Fibroblast of skin of right quadriceps (primary cell): ENCODE results near the gene BMAL1.
"Not testable (repeated sequence)": the region's sequence is repeated elsewhere in the genome, so short reads cannot be mapped to it uniquely, and the experiment has no call there.

ENCODE experiments used
- DNase-seq: peaks from one replicate; pipeline ENCODE4 v3.0.0-alpha.2; 2013

BMAL1 gene

DNA sequence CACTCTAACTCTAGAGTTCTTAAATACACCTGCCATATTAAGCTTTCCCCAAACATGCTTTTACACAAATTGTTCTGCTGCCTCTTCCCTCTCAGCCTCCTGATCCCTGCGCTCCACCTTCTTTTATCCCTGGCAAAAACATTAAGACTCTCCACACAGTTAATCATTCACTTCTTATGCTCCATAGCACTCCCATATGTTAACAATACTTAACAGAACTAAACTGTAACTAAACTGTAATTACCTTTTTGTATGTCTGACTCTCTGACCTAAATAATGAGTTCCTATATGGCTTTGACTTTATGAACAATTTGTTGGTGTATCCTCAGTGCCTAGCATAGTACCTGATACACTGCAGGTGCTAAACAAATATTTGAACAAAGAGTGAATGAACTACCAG, 113.6 kb downstream of the BMAL1 start:
- no peak for DNase-seq

DNA sequence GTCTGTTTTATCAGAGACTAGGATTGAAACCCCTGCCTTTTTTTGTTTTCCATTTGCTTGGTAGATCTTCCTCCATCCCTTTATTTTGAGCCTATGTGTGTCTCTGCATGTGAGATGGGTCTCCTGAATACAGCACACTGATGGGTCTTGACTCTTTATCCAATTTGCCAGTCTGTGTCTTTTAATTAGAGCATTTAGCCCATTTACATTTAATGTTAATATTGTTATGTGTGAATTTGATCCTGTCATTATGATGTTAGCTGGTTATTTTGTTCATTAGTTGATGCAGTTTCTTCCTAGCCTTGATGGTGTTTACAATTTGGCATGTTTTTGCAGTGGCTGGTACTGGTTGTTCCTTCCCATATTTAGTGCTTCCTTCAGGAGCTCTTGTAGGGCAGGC, 120.7 kb downstream of the BMAL1 start:
- DNase-seq, result not testable (repeated sequence)

DNA sequence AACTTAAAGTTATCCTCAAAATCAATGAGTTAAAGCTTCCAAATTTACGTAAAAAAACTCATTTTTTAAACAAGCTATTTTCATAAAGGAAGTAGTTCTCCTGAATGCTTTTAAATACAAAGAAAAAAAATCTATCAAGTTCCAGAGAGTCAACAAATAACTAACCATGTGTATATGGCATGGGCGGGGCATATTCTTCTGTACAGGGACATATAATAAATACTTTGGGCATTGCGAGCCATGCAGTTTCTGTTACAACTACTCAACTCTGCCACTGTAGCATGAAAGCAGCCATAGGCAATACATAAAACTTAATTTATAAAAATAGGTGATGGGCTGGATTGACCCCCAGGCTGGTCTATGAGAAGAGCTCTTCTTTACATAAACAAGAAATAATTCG, 127.6 kb downstream of the BMAL1 start:
- DNase-seq, result no peak

DNA sequence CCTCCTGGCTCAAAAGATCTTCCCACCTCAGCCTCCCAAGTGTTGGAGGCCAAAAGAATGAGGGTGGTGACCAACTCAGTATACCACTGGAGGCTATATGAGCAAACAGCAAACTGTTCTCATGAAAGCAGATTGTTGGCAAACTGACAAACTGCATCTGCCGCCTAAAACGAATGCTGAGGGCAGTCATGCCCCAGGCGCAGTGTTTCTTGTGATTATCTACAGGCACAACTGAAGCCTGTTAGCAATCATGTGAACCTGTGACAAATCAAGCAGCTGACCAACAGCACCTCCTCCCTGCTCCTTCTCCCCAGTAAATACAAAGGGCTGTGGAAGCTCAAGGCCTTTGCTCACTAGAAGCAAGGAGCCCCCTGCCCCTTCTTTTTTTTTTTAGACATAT, 137.6 kb downstream of the BMAL1 start:
- DNase-seq, result no peak

DNA sequence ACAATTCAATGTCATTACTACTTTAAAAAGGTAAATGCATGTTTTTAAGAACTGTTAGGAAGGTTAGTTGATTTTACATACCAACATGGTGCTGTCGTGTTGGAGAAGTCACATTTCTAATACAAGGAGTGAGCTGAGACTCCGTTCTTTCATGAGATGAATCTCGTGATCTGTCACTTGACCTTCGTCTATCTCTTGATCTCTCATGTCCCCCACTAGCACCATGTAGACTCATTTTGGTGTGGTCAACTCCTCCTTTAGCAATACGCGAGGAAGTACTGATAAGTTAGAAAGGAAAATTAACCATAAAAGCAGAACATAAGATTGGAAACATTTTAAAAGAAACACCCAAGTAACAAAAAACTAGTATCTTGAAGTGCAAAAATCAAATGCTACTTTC, 144.0 kb downstream of the BMAL1 start:
- no peak for DNase-seq

DNA sequence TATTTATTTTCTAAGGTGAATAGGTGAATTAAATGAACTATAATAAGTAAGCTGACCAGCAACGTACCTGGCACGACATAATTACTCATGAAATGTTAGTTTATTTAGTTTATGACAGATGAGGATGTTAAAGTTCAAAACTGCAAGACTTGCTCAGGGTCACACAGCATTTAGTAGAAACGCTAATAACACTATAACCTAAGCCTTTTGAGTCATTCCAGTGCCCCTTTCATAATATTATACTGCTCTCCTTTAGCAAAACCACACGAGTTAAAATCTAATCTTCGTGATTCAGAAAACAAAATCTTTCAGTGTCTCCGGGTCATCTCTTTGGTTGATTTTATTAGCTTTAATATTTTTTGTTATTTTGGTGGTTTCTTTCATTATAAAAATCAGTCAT, 145.8 kb downstream of the BMAL1 start:
- DNase-seq, result no peak

DNA sequence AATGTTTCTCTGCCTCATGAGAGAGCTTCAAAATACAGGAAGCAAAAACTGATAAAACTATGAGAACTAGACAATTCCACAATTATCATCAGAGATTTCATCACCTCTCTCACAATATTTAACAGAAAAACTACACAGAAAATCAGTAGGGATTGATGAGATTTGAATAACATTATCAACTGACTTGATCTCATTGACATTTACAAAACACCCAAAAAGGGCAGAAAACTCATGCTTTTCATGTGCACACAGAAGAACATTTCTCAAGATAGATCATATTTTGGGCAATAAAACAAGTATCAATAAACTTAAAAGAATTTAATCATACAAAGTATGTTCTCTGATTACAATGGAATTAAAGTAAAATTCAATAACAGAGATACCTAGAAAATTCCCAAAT, 149.8 kb downstream of the BMAL1 start:
- DNase-seq, result no peak

DNA sequence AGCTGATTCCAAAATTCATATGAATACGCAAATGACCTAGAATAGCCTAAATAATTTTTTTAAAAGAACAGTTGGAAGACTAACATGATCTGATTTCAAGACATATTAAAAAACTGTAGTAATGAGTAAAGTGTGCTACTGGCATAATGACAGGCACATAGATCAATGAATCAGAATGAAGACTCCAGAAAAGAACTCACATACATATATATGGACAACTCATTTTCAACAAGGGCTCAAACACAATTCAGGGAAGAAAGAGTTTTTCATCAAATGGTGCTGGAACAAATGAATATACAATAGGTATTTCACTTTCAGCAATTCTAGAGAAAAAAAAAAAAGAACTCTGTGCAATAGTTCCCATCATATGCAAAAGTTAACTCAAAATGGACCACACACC, 151.7 kb downstream of the BMAL1 start:
- DNase-seq, result no peak

DNA sequence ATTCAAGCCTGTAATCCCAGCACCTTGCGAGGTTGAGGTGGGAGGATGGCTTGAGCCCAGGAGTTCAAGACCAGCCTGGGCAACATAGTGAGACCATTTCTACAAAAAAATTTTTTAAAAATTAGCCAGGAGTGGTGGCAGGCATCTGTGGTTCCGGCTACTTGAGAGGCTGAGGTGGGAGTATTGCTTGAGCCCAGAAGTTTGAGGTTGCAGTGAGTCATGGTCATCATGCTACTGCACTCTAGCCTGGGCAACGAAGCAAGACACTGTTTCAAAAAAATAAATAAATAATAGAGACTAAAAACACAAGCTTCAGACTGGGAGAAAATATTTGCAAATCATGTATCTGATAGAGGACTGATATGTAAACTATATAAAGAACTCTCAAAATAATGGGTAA, 152.2 kb downstream of the BMAL1 start:
- DNase-seq, result no peak

DNA sequence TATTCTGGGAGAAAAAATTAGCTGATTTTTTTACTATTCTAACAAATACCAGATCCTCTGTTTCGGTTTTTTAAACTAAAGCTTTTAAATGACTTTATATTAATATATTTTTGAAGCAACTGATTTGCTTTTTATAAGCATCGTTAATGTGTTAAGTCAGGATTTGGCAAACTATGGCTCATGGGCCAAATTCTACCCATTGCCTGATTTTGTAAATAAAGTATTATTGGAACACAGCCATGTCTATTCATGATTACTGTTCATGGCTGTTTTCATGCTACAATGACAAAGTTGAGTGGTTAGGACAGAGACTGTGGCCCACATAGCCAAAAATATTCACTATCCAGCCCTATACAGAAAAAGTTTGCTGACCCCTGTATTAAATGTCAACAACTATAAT, 155.8 kb downstream of the BMAL1 start:
- DNase-seq, result no peak

DNA sequence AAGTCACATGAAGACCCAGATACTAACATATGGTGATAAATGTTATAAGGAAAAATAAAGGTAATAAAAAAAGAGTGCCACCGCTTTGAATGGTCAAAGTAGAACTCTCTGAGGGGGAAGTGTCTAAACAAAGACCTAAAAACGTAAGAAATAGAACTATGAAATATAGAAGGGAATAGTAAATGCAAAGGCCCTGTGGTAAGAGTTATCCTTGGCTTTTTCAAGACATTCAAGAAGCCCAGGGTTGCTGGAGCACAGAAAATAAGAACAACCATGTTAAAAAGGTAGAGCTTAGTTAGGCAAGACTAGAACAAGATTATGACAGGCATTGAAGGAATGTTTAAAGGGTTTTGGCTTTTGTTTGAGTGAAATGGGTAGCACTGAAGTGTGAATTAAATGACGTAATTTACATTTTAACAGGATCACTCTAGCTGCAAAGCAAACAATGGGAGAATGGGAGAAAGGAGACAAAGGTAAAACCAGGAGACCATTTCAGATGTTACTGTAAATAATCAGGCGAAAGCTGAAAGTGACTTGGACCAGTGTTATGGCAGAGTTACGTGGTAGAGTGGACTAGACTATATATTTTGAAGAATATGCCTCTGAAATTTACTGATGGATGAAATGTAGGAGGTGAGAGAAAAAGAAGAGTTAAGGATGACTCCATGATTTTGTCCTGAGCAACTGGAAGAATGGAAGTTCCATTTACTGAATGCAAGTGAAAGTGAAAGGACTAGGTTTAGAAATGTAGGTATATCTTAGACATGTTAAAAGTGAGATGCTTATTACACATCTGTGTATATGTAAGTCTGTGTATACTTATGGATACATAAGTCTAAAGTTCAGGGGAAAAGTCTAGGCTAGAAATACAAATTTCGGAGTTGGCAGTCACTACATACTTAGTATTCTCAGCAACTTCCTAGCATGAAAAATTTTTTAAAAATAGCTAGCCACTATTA, 156.9 kb downstream of the BMAL1 start:
- no peak for DNase-seq

DNA sequence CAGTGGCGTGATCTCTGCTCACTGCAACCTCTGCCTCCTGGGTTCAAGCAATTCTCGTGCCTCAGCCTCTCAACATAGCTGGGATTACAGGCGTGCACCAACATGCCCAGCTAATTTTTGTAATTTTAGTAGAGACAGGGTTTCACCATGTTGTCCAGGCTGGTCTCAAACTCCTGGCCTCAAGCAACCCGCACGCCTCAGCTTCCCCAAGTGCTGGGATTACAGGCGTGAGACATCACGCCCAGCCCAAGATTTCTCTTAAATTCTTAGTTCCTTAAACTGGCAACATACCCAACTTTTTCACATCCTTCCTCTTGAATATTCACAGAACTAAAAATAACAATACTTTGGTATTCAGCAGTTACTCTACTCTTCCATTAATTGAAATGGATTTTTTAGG, 159.2 kb downstream of the BMAL1 start:
- DNase-seq, result not testable (repeated sequence)
